ENCODE data around the gene BNIP5.

Gene BNIP5

GRCh38 chr6:36333931-36334725 is 2.6 kb downstream of the BNIP5 start:
- H3K9me3 ChIP-seq = no peaks in the 10 kb centered on the region
- H3K4me1 ChIP-seq (ENCODE audit: control insufficient read depth in 1 of 2, insufficient read depth in 1 of 2, low read depth in 1 of 2, low read length in 1 of 2) = no peaks in the 10 kb centered on the region
- H3K27me3 ChIP-seq = peaks cover 46% of the 10 kb centered on the region
- H3K27ac ChIP-seq = no peak overlapping the region
- H3K36me3 ChIP-seq = no peaks in the 10 kb centered on the region
- no peak for TF ChIP-seq CTCF (IDR thresholded peaks at IDR 0.05)
- no peak overlapping the region for H3K4me3 ChIP-seq (ENCODE audit: low read depth in 1 of 2, low read length in 1 of 2)

GRCh38 chr6:36333171-36333895 is 3.4 kb downstream of the BNIP5 start:
- Histone ChIP-seq H3K27ac (no peak overlapping the region), H3K9me3 (no peaks in the 10 kb centered on the region), H3K4me1 (ENCODE audit: control insufficient read depth in 1 of 2, insufficient read depth in 1 of 2, low read depth in 1 of 2, low read length in 1 of 2) (no peaks in the 10 kb centered on the region), H3K27me3 (peaks cover 43% of the 10 kb centered on the region), H3K36me3 (no peaks in the 10 kb centered on the region), H3K4me3 (ENCODE audit: low read depth in 1 of 2, low read length in 1 of 2) (no peak overlapping the region)
- TF ChIP-seq CTCF (IDR thresholded peaks at IDR 0.05) = no peak

GRCh38 chr6:36331381-36331780 is 5.3 kb downstream of the BNIP5 start:
- Histone ChIP-seq H3K27ac (no peak overlapping the region), H3K27me3 (peaks cover 37% of the 10 kb centered on the region), H3K36me3 (no peaks in the 10 kb centered on the region), H3K9me3 (no peaks in the 10 kb centered on the region), H3K4me3 (ENCODE audit: low read depth in 1 of 2, low read length in 1 of 2) (no peak overlapping the region), H3K4me1 (ENCODE audit: control insufficient read depth in 1 of 2, insufficient read depth in 1 of 2, low read depth in 1 of 2, low read length in 1 of 2) (no peaks in the 10 kb centered on the region)
- no peak for TF ChIP-seq CTCF (IDR thresholded peaks at IDR 0.05)

GRCh38 chr6:36330366-36330765 is 6.3 kb downstream of the BNIP5 start:
- H3K27me3 ChIP-seq = peaks cover 28% of the 10 kb centered on the region
- H3K27ac ChIP-seq = no peak overlapping the region
- H3K4me3 ChIP-seq (ENCODE audit: low read depth in 1 of 2, low read length in 1 of 2) = no peak overlapping the region
- no peaks in the 10 kb centered on the region for H3K36me3 ChIP-seq
- no peak for TF ChIP-seq CTCF (IDR thresholded peaks at IDR 0.05)
- H3K9me3 ChIP-seq = no peaks in the 10 kb centered on the region
- no peaks in the 10 kb centered on the region for H3K4me1 ChIP-seq (ENCODE audit: control insufficient read depth in 1 of 2, insufficient read depth in 1 of 2, low read depth in 1 of 2, low read length in 1 of 2)

GRCh38 chr6:36329798-36330291 is 6.8 kb downstream of the BNIP5 start:
- Histone ChIP-seq H3K36me3 (no peaks in the 10 kb centered on the region), H3K27me3 (peaks cover 23% of the 10 kb centered on the region), H3K27ac (no peak overlapping the region), H3K4me3 (ENCODE audit: low read depth in 1 of 2, low read length in 1 of 2) (no peak overlapping the region), H3K9me3 (no peaks in the 10 kb centered on the region), H3K4me1 (ENCODE audit: control insufficient read depth in 1 of 2, insufficient read depth in 1 of 2, low read depth in 1 of 2, low read length in 1 of 2) (no peaks in the 10 kb centered on the region)
- TF ChIP-seq CTCF (IDR thresholded peaks at IDR 0.05) = no peak

All from neutrophil (primary cell).